Coronary artery (tissue), 2 donors: ENCODE measurements around the gene NEMP2.
"Not testable (repeated sequence)": the region's sequence is repeated elsewhere in the genome, so short reads cannot be mapped to it uniquely, and the experiment has no call there.

Experiments
- DNase-seq: peaks from one replicate; pipeline ENCODE4 v3.0.0-alpha.2; 2017; ENCODE audit warnings: low spot score
- H3K27ac ChIP-seq, 2 donors: fragments of 200-600 bp; sonication (generic); one replicate each; pipeline ENCODE4 v1.5.1; 2016 to 2019
- H3K4me3 ChIP-seq: fragments of 200-600 bp; sonication (generic); 2 replicates; pipeline ENCODE4 v1.5.1; 2016; ENCODE audit warnings: mild to moderate bottlenecking, moderate library complexity
- TF ChIP-seq, protein P1 (sequence below): fragments of 200-600 bp; sonication (generic); IDR thresholded peaks from one replicate; pipeline ENCODE4 v1.5.1; 2019; ENCODE audit warnings: antibody characterized with exemption

NEMP2 gene

GRCh38 chr2:190478572-190479195 is 55.8 kb downstream of the NEMP2 start:
- Histone ChIP-seq H3K27ac (no peak overlapping the region), H3K4me3 (no peak overlapping the region)
- TF ChIP-seq, protein P1, sequence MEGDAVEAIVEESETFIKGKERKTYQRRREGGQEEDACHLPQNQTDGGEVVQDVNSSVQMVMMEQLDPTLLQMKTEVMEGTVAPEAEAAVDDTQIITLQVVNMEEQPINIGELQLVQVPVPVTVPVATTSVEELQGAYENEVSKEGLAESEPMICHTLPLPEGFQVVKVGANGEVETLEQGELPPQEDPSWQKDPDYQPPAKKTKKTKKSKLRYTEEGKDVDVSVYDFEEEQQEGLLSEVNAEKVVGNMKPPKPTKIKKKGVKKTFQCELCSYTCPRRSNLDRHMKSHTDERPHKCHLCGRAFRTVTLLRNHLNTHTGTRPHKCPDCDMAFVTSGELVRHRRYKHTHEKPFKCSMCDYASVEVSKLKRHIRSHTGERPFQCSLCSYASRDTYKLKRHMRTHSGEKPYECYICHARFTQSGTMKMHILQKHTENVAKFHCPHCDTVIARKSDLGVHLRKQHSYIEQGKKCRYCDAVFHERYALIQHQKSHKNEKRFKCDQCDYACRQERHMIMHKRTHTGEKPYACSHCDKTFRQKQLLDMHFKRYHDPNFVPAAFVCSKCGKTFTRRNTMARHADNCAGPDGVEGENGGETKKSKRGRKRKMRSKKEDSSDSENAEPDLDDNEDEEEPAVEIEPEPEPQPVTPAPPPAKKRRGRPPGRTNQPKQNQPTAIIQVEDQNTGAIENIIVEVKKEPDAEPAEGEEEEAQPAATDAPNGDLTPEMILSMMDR, result no peak
- no peak for DNase-seq

DNA sequence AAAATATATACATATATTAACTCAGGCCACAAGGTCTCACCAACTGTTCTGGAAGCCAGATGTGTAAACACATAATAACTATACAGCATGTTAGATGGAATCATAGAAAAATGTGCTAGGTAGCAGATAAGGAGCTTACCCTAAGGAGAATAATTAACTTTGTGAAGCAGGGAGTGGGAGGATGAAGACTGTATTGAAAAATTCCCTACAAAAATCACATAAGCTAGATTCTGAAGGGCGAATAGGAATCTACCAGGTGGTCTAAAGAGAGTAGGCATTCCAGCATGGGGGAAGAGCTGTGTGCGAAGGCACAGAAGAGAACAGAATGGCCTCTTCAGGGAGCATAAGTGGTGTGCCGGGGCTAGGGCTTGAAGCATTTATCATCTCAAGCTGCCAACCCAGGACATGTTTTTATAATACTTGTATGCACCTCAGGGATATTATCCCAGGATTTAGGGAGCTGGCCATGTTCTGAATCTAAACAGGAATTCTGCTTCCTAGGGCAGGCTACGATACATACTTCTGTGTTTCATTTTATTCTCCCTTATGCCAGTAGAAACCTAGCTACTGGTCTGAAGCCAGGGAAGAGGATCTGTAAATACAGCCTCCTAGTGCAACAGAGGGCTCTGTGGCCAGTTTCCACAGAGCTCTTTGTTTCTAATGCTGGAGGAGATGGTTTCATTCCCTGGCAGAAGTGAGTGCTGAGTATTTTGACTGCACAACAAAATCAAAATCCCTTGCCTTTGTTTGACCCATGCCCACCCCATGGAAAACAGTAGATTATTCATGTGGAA is 56.7 kb downstream of the NEMP2 start:
- Histone ChIP-seq H3K4me3 (no peak overlapping the region), H3K27ac (no peak overlapping the region)
- TF ChIP-seq, protein P1, result no peak
- DNase-seq, result no peak

- H3K27ac ChIP-seq, result peak overlapping the region in 1 of 2 donors; percentile 54
- DNase-seq, result no peak
These were observed 64.2 kb downstream of the NEMP2 start for GRCh38 chr2:190470256-190470826.

GRCh38 chr2:190469771-190470170 is 64.8 kb downstream of the NEMP2 start:
- Histone ChIP-seq H3K4me3 (no peak overlapping the region), H3K27ac (peak overlapping the region; percentile 3 to 66)
- DNase-seq, result no peak
- TF ChIP-seq, protein P1, result no peak

More at GRCh38 chr2:190470256-190470826, 64.2 kb downstream of the NEMP2 start:
- TF ChIP-seq, protein P1, result no peak
- no peak overlapping the region for H3K4me3 ChIP-seq

DNA sequence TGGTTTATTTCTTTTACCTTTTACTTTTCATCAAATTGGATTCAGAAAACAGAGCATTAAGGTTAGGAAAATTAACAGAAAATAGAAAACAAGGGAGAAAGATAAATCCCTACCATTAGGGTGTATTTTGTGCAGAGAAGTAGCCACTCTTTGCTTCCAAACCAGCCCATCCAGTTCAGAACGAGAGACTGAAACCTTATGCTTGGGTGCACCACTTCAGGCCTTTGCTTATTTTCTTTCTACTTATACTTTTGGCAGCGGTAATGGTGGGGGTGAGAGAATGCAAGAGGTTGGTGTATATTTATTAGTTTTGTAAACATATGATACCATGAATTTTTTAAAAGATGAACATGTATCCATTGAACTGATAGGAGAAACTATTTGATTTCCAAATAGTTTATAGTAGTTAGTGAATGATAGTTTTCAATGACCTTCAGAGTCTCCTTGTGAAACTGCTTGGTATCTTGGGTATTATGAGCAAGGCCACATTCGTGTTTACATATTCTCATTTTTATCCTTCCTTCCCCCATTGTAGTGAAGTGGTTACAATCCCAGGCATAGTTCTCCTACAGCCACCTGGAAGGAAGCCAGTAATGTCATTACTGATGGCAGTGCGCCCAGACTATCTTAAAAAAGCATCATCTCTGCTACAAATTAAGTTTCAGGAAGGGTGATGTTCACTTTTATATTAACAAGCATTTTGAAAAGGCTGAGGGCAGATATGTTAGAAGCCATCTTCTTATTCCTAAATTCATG is 65.5 kb downstream of the NEMP2 start:
- TF ChIP-seq, protein P1, result no peak
- H3K27ac ChIP-seq, result peak overlapping the region; percentile 3 to 66
- H3K4me3 ChIP-seq, result no peak overlapping the region
- no peak for DNase-seq

- DNase-seq, H3K4me3 ChIP-seq: not testable (repeated sequence)
- peak overlapping the region; percentile 37 to 66 for H3K27ac ChIP-seq
These were observed 66.2 kb downstream of the NEMP2 start for GRCh38 chr2:190468354-190468753.

DNA sequence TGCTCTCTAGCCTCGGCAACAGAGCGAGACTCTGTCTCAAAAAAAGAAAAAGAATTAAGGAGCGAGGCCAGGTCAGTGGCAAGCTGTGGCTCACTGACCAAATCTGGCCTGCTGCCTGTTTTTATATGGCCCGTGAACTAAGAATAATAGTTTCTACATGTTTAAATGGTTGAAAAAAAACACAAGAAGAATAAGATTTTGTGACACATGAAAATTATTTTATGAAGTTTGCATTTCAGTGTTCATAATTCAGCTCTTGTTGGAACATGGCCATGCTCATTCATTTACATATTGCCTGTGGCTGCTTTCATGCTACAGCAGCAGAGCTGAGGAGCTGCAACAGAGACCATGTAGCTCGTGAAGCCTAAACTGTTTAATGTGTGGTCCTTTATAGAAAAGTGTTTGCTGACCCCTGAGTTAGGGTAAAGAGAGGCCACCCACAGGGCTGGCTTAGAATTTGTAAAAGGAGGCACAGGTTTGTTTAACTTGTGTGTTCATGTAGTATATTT is 66.9 kb downstream of the NEMP2 start:
- peak overlapping the region; percentile 37 to 58 for H3K27ac ChIP-seq
- H3K4me3 ChIP-seq, result peak overlapping the region; percentile 32
- TF ChIP-seq, protein P1, result no peak
- DNase-seq, result no peak
